ENCODE results near the gene NPIPA3.
"Not testable (repeated sequence)": the region's sequence is repeated elsewhere in the genome, so short reads cannot be mapped to it uniquely, and the experiment has no call there.

NPIPA3 gene

DNA sequence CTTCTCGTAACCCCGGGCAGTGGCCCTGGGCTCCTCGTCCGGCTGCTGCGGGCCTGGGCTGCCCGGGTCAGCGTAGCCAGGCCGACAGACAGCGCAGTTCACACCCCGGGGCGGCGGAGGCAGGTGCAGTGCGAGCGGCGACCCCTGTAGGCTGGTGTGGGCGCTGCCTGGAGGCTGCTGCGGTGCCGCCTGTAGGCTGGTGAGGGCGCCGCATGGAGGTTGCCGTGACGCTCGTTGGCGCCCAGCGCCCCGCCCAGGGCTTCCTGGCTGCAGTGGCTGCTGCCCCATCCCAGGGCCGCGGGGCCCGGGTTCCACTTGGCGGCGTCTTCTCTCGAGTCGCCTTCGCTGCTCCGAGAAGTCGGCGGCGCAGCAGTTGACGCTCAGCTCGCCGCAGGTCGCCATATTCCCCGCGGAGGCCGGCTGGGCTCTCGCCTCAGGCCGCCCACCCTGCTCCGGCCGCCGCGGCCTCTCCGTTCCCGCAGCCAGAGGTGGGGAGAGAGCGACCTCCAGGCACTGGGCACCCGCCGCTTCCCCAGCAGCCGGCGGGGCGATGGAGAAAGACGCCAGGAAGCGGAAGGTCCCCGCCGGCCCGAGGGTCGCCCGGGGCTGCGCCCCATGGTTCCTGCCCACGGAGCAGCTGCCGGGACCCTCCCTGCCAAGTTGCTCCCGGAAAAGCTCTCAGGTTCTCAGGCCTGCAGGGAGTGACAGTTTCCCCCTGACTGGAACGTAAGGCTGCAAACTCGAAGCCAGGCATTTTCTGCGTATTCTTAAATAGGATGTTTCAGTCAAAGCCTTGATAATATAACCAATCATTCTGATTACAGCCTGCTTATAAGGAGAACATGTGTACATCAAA lies at the start of gene NPIPA3:
TSS of gene NPIPA3 (plus strand) at position 256 of the 856 bp plus-strand sequence. CDS start 5,533 bp downstream, outside the sequence.
- DNase-seq (ENCODE audit: low spot score), result not testable (repeated sequence)

DNA sequence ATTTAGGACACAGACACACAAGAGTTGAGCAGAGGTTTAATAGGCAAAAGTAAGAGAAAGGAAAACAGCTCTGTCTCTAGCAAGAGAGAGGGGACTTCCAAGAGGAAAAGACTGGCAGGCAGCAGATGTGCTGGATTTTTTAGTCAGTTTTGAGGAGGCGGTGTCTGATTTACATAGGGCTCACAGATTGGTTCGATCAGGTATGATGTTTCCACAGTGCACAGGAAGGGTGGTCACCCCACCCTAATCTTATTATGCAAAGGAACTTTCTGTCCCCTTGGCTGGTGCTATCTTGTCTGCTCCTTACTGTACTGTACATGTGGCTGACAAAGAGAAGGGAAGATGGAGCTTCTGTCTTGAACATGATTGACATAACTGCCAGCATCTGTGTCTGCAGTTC lies 45.1 kb upstream of the NPIPA3 start:
- DNase-seq (ENCODE audit: low spot score), result no peak

DNA sequence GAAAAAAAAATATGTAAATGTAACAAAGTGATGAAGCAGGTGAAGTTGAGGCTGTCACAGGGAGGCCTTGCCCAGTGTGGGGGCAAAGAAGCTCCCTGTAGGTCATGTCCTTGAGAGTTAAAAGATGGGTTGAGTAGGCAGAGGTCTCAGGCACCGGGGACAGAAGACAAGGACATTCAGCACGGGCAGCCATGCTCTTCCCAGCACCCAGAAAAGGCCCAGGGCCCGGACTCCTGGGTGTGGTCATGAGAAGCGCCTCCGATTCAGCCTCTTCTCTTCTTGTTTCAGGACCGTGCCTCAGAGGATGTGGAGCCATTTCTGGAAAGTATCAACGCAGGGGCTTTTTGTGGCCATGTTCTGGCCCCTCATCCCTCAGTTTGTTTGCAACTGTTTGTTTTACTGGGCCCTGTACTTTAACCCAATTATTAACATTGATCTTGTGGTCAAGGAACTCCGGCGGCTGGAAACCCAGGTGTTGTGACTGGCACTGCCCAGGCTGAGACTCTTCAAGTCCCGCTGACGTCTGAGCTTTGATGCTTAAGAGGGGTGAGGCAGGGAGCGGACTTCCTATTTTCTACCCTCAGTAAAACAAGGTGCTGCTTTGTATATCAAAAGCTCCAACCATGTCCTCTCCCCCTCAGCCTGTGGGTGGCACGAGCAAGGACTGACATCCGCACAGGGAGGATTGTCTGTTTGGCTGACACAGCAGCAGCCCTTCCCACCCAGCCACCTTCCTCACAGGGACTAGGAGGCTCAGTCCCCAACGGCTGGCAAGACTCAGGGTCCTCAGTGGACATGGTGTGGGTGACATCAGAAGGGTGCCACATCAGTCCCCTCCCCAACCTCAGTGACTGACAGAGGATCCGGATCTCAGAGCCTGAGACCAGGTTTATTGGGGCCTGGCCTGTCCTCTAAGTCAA lies 35.6 kb upstream of the NPIPA3 start:
- no peak for DNase-seq (ENCODE audit: low spot score)

DNA sequence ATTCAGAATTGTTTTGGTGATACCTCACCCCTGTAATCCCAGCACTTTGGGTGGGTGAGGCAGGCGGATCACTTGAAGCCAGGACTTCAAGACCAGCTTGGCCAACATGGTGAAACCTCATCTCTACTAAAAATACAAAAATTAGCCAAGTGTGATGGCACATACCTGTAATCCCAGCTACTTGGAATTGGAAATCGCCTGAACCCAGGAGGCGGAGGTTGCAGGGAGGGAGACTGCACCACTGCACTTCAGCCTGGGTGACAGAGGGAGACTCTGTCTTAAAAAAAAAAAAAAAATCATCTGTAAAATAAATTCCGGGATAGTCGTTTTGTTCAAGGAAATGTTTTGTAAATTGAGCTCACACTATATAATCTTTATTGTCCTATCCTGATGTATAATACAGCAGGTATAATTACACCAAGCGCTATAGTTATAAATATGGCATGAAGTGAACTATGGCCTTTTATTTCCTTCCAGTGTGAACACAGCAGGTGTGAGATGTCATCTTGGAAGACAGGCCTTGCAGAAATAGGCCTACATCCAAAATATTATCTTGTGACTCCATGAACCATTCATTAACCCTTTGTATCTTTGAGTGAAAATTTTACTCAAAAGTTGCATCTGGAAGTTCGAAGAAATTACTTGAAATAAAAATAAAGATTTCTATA lies 34.5 kb upstream of the NPIPA3 start:
- no peak for DNase-seq (ENCODE audit: low spot score)

DNA sequence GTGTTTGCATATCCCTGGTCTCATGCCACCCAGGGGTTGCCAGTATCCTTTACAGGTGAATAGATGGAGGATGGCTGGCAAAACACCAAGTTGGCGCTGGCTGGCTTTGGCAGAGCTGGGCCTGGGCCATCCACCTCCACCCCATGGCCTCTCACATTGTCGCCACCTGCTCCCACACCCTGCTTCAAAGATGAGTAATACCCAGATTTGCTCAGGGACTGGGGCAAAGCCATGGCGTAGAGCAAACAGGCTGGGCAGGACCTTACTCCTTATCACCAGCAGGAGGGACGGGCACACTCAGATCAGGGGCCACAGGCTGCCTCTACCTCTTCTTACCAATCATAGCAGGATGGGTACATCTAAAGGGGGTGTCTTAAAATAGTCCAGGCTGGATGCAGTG lies 33.4 kb upstream of the NPIPA3 start:
- no peak for DNase-seq (ENCODE audit: low spot score)

DNA sequence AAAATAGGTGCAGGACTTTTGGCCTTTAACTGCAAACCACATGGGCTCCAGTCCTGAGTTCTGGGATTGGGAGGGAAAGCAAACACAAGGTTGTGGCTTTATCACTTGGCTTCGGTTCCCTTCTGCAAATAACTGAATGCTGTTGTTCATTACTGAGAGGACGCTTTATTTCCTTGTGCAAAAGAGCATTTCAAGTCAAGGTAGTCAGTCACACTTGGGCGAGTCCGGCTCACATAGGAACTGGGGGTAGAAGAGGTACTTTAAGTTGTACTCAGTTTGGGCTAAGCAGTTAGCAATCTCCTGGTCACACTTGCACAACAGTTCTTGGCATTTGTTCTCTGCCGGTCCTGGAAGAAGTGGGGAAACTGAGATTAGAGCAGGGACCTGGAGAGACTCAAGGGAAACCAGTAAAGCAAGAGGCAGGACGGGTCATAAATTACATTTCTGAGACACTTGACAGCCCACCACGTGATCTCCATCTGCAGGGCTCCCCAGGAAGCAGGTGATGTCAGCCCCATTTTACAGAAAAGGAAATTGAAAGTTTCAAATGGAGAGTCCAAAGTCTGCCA lies 30.7 kb upstream of the NPIPA3 start:
- DNase-seq (ENCODE audit: low spot score), result no peak

DNA sequence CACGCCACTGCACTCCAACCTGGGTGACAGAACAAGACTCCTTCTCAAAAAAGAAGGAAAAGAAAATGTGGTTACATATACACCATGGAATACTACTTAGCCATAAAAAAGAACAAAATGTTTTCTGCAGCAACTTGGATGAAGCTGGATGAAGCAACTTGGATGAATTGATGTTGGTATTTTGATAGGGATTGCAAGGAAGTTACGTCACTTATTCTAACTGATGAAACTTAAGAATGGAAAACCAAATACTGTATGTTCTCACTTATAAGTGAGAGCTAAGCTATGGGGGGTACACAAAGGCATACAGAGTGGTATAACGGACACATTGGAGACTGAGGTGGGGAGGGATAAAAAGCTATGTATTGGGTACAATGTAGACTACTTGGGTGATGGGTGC lies 26.6 kb upstream of the NPIPA3 start:
- no peak for DNase-seq (ENCODE audit: low spot score)

DNA sequence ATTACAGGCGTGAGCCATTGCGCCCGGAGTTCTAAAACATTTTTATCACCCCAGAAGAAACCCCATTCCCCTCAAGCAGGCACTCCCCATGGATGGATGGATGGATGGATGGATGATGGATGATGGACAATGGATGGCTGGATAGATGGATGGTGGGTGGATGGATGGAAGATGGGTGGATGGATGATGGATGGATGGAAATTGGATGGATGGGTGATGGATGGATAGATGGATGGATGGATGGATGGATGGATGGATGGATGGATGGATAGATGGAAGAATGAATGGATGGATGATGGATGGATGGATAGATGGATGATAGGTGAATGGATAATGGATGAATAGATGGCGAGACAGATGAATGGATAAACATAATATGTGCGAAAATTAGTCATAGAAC lies 25.6 kb upstream of the NPIPA3 start:
- DNase-seq (ENCODE audit: low spot score), result no peak

DNA sequence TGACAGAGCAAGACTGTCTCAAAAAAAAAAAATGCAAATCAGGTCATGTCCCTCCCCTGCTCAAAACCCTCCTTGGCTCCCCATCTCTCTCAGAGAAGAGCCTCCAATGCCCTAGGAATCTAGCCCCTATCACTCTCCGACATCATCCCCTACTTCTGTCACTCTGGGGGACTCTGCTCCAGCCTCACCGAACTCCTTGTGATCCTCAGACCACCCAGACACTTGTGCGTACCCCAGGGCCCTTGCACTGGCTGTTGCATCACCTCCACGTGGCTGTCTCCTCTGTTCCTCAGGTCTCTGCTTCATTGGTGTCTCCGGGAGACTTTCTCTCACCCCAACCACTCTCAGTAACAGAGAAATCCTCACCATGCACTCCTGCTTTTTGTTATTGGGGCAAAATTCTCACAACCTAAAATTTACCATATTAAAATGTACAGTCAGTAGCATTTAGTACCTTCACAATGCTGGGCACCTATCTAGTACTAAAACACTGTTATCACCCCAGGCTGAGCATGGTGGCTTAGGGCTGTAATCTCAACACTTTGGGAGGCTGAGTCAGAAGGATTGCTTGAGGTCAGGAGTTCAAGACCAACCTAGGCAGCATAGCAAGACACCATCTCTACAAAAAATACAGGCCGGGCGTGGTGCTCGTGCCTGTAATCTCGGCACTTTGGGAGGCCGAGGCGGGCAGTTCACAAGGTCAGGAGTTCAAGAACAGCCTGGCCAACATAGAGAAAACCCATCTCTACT lies 24.3 kb upstream of the NPIPA3 start:
- DNase-seq (ENCODE audit: low spot score), result no peak

DNA sequence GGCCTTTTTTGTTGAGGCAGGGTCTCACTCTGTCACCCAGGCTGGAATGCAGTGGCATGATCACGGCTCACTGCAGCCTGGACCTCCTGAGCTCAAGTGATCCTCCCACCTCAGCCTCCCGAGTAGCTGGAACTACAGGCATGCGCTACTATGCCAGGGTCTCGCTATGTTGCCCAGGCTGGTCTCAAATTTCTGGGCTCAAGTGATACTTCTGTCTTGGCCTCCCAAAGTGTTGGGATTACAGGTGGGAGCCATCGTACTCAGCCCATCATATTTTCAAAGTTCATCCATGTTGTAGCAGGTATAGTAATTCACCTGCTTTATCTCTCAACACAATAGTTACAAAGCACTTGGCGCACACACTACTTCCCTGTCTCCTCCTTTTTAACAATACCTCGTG lies 22.8 kb upstream of the NPIPA3 start:
- DNase-seq (ENCODE audit: low spot score), result not testable (repeated sequence)

DNA sequence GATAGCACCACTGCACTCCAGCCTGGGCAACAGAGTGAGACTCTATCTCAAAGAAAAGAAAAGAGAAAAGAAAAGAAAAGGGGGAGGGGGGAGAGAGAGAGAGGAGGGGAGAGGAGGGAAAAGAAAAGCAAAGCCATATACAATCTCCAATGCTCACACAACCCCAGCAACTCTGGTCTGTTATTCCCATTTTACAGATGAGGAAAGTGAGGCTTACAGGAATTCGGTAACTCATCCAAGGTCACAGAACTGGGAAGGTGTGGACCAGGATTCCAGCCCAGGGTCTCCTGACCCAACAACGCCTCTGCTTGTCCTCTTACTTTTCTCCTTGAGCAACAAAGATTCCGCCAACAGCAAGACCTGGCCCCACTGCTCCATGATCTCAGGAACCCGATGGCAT lies 22.1 kb upstream of the NPIPA3 start:
- no peak for DNase-seq (ENCODE audit: low spot score)

DNA sequence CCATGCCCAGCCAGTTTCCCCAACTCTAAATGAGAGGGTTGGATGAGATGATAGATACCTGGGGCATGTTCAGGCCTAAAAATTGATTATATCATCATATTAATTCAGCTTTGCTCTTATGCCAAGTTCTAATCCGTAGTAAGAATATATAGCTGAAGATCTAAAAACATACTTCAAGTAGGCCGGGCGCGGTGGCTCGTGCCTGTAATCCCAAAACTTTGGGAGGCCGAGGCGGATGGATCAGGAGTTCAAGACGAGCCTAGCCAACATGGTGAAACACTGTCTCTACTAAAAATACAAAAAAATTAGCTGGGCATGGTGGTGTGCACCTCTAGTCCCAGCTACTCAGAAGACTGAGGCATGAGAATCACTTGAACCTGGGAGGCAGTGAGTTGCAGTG lies 21.1 kb upstream of the NPIPA3 start:
- DNase-seq (ENCODE audit: low spot score), result no peak

DNA sequence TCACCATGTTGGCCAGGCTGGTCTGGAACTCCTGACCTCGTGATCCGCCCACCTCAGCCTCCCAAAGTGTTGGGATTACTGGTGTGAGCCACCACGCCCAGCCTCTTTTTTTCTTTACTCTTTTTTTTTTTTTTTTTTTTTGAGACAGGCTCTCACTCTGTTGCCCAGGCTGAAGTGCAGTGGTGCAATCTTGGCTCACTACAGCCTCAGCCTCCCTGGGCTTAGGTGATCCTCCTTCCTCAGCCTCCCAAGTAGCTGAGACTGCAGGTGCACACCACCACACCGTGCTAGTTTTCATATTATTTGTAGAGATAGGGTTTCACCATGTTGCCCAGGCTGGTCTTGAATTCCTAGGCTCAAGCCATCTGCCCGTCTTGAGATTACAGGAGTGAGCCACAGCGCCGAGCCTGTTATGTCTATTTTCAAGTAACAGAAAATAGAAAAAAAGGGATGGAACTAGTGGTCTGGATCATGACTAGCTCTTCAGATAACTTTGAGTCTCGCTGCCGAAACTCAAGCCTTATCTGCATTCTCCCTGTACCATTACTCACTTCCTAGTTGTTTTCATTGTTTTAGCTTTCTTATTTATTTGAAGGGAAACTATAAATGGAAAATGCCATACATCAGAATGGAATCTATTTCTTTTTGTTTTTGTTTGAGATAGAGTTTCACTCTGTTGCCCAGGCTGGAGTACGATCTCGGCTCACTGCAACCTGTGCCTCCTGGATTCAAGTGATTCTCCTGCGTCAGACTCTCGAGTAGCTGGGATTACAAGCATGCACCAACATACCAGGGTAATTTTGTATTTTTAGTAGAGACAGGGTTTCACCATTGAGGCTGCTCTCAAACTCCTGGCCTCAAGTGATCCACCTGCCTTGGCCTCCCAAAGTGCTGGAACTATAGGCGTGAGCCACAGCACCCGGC lies 17.1 kb upstream of the NPIPA3 start:
- DNase-seq (ENCODE audit: low spot score), result not testable (repeated sequence)

DNA sequence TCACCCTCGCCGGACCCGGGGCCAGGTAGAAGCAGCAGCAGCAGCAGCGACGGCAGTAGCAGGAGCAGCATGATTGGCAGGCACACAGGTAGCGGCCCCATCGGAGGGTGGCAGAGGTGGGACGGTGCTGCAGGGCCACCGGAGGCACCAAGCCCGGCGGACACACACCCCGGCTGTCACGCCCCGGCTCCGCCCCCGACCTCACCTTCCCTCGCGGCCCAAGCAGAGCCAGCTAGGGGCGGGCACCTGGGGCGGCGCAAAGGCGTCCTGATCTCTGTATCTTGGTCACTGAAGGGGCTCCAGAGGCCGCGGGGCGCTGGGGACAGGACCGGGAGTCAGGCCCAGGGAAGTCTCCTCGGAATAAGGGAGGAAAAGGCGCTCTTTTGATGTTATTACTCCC lies 9.1 kb upstream of the NPIPA3 start, which contains the start of gene PLA2G10:
TSS of gene PLA2G10 (minus strand) at position 180 of the 400 bp plus-strand sequence. CDS start at position 101, 79 bp downstream.
- not testable (repeated sequence) for DNase-seq (ENCODE audit: low spot score)

DNA sequence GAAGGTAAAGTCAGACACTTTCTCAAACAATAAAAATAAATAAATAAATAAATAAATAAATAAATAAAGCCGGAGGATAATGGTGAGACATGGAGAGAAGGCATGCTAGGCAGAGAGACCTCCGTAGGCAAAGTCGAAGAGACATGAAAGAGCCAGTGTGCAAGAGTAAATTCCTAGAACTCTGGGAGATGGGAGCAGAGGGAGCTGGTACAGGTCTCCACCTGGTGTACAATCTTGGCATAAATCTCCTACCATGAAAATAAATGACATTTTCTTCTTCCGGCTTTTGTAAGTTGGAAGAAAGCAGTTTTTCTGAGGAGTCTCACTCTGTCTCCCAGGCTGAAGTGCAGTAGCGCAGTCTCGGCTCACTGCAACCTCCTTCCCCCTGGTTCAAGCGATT lies 1.4 kb upstream of the NPIPA3 start:
- DNase-seq (ENCODE audit: low spot score), result not testable (repeated sequence)

DNA sequence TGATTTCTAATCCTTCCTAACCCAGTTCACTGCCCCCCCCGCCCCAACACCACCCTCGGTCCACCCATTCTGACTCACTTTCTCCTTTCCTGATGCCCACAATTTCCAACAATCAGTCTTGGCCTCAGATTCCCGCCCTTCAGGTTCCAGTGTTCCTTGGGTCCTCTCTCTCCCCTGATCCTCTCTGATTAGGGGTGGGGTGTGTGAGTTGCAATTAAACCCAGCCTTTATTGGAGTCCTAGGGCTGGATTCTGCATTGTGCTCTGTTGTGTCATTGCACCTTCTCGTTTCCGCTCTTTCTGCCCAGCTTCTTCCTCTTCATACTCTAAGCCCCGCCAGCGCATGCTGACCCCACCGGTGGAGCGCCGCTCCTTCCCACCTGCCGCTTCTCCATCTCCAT lies 539 bp upstream of the NPIPA3 start:
- DNase-seq (ENCODE audit: low spot score), result not testable (repeated sequence)

DNA sequence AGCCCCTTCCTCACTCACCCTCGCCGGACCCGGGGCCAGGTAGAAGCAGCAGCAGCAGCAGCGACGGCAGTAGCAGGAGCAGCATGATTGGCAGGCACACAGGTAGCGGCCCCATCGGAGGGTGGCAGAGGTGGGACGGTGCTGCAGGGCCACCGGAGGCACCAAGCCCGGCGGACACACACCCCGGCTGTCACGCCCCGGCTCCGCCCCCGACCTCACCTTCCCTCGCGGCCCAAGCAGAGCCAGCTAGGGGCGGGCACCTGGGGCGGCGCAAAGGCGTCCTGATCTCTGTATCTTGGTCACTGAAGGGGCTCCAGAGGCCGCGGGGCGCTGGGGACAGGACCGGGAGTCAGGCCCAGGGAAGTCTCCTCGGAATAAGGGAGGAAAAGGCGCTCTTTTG lies 30.0 kb downstream of the NPIPA3 start:
- not testable (repeated sequence) for DNase-seq (ENCODE audit: low spot score)

DNA sequence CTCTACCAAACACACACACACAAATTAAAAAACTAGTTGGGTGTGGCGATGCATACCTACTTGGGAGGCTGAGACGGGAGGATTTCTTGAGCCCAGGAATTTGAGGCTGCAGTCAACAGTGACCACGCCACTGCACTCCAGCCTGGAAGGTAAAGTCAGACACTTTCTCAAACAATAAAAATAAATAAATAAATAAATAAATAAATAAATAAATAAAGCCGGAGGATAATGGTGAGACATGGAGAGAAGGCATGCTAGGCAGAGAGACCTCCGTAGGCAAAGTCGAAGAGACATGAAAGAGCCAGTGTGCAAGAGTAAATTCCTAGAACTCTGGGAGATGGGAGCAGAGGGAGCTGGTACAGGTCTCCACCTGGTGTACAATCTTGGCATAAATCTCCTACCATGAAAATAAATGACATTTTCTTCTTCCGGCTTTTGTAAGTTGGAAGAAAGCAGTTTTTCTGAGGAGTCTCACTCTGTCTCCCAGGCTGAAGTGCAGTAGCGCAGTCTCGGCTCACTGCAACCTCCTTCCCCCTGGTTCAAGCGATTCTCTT lies 37.7 kb downstream of the NPIPA3 start:
- DNase-seq (ENCODE audit: low spot score), result not testable (repeated sequence)

DNA sequence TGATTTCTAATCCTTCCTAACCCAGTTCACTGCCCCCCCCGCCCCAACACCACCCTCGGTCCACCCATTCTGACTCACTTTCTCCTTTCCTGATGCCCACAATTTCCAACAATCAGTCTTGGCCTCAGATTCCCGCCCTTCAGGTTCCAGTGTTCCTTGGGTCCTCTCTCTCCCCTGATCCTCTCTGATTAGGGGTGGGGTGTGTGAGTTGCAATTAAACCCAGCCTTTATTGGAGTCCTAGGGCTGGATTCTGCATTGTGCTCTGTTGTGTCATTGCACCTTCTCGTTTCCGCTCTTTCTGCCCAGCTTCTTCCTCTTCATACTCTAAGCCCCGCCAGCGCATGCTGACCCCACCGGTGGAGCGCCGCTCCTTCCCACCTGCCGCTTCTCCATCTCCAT lies 38.6 kb downstream of the NPIPA3 start:
- not testable (repeated sequence) for DNase-seq (ENCODE audit: low spot score)

Measured in CD4-positive, alpha-beta T cell treated with Interleukin-2 at 100 ng/mL for 4 hours (primary cell).